Liver (tissue), 9 donors: Measurements from ENCODE around the gene CPLANE2. TPM values are rescaled to one million over a fixed set of nuclear protein-coding genes. Genes with fewer than 3 reads are reported as not detected.

Source experiments
- DNase-seq: peaks from one replicate; pipeline ENCODE4 v3.0.0-alpha.2; 2017; ENCODE audit warnings: low spot score
- H3K27ac ChIP-seq, 2 donors: one replicate each; pipeline ENCODE4 v1.7.0; 2013; ENCODE audit warnings: inconsistent platforms in 2 of 2, low read length in 2 of 2, control low read depth in 1 of 2, low read depth in 1 of 2, mild to moderate bottlenecking in 1 of 2
- H3K27me3 ChIP-seq, 4 donors: one replicate each; pipeline versions ENCODE4 v1.6.1 to v1.7.0; 2013; ENCODE audit warnings: low read length in 3 of 4, inconsistent platforms in 1 of 4, mild to moderate bottlenecking in 1 of 4, moderate library complexity in 1 of 4; ENCODE audit not compliant: control insufficient read depth in 4 of 4, insufficient read depth in 4 of 4
- H3K36me3 ChIP-seq, 4 donors: one replicate each; pipeline versions ENCODE4 v1.6.1 to v1.7.0; 2013; ENCODE audit warnings: low read length in 3 of 4, mild to moderate bottlenecking in 3 of 4, low read depth in 1 of 4, moderate library complexity in 1 of 4; ENCODE audit not compliant: control insufficient read depth in 4 of 4, insufficient read depth in 3 of 4
- H3K4me1 ChIP-seq, 4 donors: one replicate each; pipeline versions ENCODE4 v1.6.1 to v1.7.0; 2013; ENCODE audit warnings: low read length in 3 of 4, mild to moderate bottlenecking in 3 of 4, moderate library complexity in 1 of 4; ENCODE audit not compliant: control insufficient read depth in 4 of 4, insufficient read depth in 4 of 4
- H3K4me3 ChIP-seq, 3 donors: one replicate each; pipeline versions ENCODE4 v1.6.1 to v1.7.0; 2013; ENCODE audit warnings: low read length in 3 of 3, control low read depth in 1 of 3, low read depth in 1 of 3, mild to moderate bottlenecking in 1 of 3
- H3K9ac ChIP-seq, 2 donors: one replicate each; pipeline ENCODE4 v1.7.0; 2013; ENCODE audit warnings: low read length in 2 of 2, mild to moderate bottlenecking in 2 of 2, moderate library complexity in 2 of 2, control low read depth in 1 of 2, low read depth in 1 of 2
- H3K9me3 ChIP-seq, 4 donors: one replicate each; pipeline versions ENCODE4 v1.6.1 to v1.7.0; 2013; ENCODE audit warnings: low read length in 3 of 4; ENCODE audit not compliant: control insufficient read depth in 4 of 4
- EGR1 ChIP-seq, 2 donors: IDR thresholded peaks; 2 replicates each; pipeline ENCODE4 v1.6.1; 2016 to 2018; ENCODE audit warnings: antibody characterized with exemption in 2 of 2, low read depth in 2 of 2
- FOXA1 ChIP-seq: IDR thresholded peaks from 2 replicates; pipeline ENCODE4 v1.6.1; 2016; ENCODE audit warnings: antibody characterized with exemption
- FOXA2 ChIP-seq: IDR thresholded peaks from 2 replicates; pipeline ENCODE4 v1.6.1; 2016; ENCODE audit warnings: antibody characterized with exemption
- GABPA ChIP-seq, 2 donors: IDR thresholded peaks in 1 of 2; conservative IDR thresholded peaks in 1 of 2; 2 replicates each; pipeline ENCODE4 v1.6.1; 2016; ENCODE audit warnings: antibody characterized with exemption in 2 of 2, mild to moderate bottlenecking in 1 of 2, moderate library complexity in 1 of 2
- HNF4A ChIP-seq, 2 donors: conservative IDR thresholded peaks; 2 replicates each; pipeline ENCODE4 v1.6.1; 2016; ENCODE audit warnings: antibody characterized with exemption in 2 of 2, mild to moderate bottlenecking in 2 of 2
- HNF4G ChIP-seq: IDR thresholded peaks from 2 replicates; pipeline ENCODE4 v1.6.1; 2016; ENCODE audit warnings: antibody characterized with exemption
- JUND ChIP-seq, 2 donors: IDR thresholded peaks; 2 replicates each; pipeline ENCODE4 v1.6.1; 2016; ENCODE audit warnings: antibody characterized with exemption in 2 of 2
- NR2F2 ChIP-seq: IDR thresholded peaks from 2 replicates; pipeline ENCODE4 v1.6.1; 2016; ENCODE audit warnings: antibody characterized with exemption
- RXRA ChIP-seq, 2 donors: IDR thresholded peaks; 2 replicates each; pipeline ENCODE4 v1.6.1; 2017 to 2018; ENCODE audit warnings: antibody characterized with exemption in 2 of 2, mild to moderate bottlenecking in 1 of 2
- SP1 ChIP-seq: IDR thresholded peaks from 2 replicates; pipeline ENCODE4 v1.6.1; 2018; ENCODE audit warnings: antibody characterized with exemption, mild to moderate bottlenecking
- TAF1 ChIP-seq: conservative IDR thresholded peaks from 2 replicates; pipeline ENCODE4 v1.6.1; 2016; ENCODE audit warnings: antibody characterized with exemption, mild to moderate bottlenecking
- YY1 ChIP-seq: IDR thresholded peaks from 2 replicates; pipeline ENCODE4 v1.6.1; 2016; ENCODE audit warnings: antibody characterized with exemption, mild to moderate bottlenecking
- WGBS: extraction: QIAGEN DNeasy Blood & Tissue Kit; methylation state at CpG from one replicate; pipeline ENCODE4 v1.1.7; 2013; 5-methylcytosine and 5-hydroxymethylcytosine counted together
- polyA plus RNA-seq, 2 donors: library from polyadenylated mRNA; stranded (reverse) in 1 of 2; unstranded in 1 of 2; fragments of 200-250 nt in 1 of 2; fragments of >200 nt in 1 of 2; fragmentation: Nextera tagmentation in 1 of 2; extraction: Ambion mirVana in 1 of 2; gene quantifications; one replicate each; pipeline versions ENCODE4 v1.2.1 to v1.2.3, GENCODE V29; 2013 to 2015
- total RNA-seq, 2 donors: library from RNA; depleted of rRNA; stranded (reverse); fragments of >200 nt; gene quantifications; one replicate each; pipeline ENCODE4 v1.2.3, GENCODE V29; 2014
- TF ChIP-seq, protein P1 (sequence below): IDR thresholded peaks from 2 replicates; pipeline ENCODE4 v1.6.1; 2016; ENCODE audit warnings: antibody characterized with exemption
- TF ChIP-seq, protein P2 (sequence below): IDR thresholded peaks from 2 replicates; pipeline ENCODE4 v1.6.1; 2016; ENCODE audit warnings: antibody characterized with exemption
- TF ChIP-seq, protein P3 (sequence below): IDR thresholded peaks from 2 replicates; pipeline ENCODE4 v1.6.1; 2016; ENCODE audit warnings: antibody characterized with exemption, mild to moderate bottlenecking
- donor health status: healthy.
- donor health status: healthy.
- donor health status: healthy.
- donor health status: healthy.
- donor health status: healthy.

Gene CPLANE2
- total and polyA plus RNA-seq, 4 donors: 0.96 to 2.7 (median 2.5) TPM

DNA sequence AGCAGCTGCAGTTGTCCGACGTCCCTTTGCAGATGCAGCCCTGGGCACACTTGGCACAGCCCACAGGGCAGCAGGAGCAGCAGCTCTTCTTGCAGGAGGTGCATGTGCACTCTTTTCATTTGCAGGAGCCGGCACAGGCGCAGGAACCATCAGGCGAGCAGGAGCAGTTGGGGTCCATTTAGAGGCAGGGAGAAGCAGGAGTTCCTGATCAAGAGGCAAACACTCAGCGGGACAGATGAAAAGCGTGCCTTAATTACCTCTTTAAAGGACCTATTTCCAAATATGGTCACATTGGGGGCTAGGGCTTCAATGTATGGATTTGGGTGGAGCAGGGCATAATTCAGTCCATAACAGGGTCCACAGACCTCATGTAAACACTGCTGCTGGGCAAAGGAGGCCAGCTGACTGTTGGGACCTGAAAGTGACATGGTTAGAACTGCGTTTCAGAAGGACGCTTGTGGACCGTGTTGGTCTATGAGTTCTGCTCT lies 4.3 kb upstream of the CPLANE2 start:
- H3K27me3 ChIP-seq: no peaks in the 10 kb centered on the region
- 88% methylated on average over 10 of the region's 10 CpGs for WGBS
- no peak for DNase-seq
- H3K9ac ChIP-seq: no peak overlapping the region
- no peak overlapping the region for H3K4me3 ChIP-seq
- no peaks in the 10 kb centered on the region for H3K9me3 ChIP-seq
- no peaks in the 10 kb centered on the region for H3K36me3 ChIP-seq
- no peak overlapping the region for H3K27ac ChIP-seq
- no peak for TF ChIP-seq FOXA2
- TF ChIP-seq, protein P1, sequence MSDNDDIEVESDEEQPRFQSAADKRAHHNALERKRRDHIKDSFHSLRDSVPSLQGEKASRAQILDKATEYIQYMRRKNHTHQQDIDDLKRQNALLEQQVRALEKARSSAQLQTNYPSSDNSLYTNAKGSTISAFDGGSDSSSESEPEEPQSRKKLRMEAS: no peak
- TF ChIP-seq SP1: no peak
- TF ChIP-seq JUND (IDR thresholded peaks at IDR 0.05): no peak
- TF ChIP-seq HNF4G: no peak
- TF ChIP-seq EGR1 (IDR thresholded peaks at IDR 0.05; ENCODE audit: low read depth in 2 of 2): no peak
- TF ChIP-seq RXRA (IDR thresholded peaks at IDR 0.05): no peak
- no peak for TF ChIP-seq GABPA (IDR thresholded peaks at IDR 0.05 in 1 of 2, conservative IDR thresholded peaks at IDR 0.05 in 1 of 2)
- TF ChIP-seq, protein P2, sequence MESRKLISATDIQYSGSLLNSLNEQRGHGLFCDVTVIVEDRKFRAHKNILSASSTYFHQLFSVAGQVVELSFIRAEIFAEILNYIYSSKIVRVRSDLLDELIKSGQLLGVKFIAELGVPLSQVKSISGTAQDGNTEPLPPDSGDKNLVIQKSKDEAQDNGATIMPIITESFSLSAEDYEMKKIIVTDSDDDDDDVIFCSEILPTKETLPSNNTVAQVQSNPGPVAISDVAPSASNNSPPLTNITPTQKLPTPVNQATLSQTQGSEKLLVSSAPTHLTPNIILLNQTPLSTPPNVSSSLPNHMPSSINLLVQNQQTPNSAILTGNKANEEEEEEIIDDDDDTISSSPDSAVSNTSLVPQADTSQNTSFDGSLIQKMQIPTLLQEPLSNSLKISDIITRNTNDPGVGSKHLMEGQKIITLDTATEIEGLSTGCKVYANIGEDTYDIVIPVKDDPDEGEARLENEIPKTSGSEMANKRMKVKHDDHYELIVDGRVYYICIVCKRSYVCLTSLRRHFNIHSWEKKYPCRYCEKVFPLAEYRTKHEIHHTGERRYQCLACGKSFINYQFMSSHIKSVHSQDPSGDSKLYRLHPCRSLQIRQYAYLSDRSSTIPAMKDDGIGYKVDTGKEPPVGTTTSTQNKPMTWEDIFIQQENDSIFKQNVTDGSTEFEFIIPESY: no peak
- no peak for TF ChIP-seq NR2F2
- no peak for TF ChIP-seq HNF4A (conservative IDR thresholded peaks at IDR 0.05)
- H3K4me1 ChIP-seq: peaks cover 1 to 14% (median 10%) of the 10 kb centered on the region in 4 donors

DNA sequence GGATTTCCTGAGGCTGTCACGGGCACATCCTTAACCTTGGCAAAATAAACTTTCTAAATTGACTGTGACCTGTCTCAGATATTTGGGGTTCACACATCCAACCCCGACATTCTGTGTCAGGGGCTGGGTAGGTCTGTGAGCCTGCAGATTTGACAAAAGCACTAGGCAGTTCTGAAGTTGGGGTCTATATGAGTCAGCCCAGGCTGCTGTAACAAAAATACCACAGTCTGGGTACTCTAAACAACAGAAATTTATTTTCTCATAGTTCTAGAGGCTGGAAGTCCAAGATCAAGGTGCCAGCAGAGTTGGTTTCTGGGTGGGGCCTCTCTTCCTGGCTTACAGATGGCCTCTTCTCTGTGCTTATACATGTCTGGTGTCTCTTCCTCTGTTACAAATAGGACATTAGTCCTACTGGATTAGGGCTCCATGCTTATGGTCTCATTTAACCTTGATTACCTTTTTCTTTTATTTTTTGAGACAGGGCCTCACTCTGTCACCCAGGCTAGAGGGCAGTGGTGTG lies 3.0 kb upstream of the CPLANE2 start:
- H3K27me3 ChIP-seq: no peaks in the 10 kb centered on the region
- 90% methylated on average over 2 of the region's 2 CpGs for WGBS
- no peak overlapping the region for H3K4me3 ChIP-seq
- TF ChIP-seq EGR1 (IDR thresholded peaks at IDR 0.05; ENCODE audit: low read depth in 2 of 2) (no peak), YY1 (no peak), RXRA (IDR thresholded peaks at IDR 0.05) (no peak), TAF1 (no peak), SP1 (no peak), HNF4G (no peak), FOXA2 (no peak), FOXA1 (no peak), NR2F2 (no peak)
- TF ChIP-seq, protein P3, sequence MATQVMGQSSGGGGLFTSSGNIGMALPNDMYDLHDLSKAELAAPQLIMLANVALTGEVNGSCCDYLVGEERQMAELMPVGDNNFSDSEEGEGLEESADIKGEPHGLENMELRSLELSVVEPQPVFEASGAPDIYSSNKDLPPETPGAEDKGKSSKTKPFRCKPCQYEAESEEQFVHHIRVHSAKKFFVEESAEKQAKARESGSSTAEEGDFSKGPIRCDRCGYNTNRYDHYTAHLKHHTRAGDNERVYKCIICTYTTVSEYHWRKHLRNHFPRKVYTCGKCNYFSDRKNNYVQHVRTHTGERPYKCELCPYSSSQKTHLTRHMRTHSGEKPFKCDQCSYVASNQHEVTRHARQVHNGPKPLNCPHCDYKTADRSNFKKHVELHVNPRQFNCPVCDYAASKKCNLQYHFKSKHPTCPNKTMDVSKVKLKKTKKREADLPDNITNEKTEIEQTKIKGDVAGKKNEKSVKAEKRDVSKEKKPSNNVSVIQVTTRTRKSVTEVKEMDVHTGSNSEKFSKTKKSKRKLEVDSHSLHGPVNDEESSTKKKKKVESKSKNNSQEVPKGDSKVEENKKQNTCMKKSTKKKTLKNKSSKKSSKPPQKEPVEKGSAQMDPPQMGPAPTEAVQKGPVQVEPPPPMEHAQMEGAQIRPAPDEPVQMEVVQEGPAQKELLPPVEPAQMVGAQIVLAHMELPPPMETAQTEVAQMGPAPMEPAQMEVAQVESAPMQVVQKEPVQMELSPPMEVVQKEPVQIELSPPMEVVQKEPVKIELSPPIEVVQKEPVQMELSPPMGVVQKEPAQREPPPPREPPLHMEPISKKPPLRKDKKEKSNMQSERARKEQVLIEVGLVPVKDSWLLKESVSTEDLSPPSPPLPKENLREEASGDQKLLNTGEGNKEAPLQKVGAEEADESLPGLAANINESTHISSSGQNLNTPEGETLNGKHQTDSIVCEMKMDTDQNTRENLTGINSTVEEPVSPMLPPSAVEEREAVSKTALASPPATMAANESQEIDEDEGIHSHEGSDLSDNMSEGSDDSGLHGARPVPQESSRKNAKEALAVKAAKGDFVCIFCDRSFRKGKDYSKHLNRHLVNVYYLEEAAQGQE: no peak
- no peaks in the 10 kb centered on the region for H3K36me3 ChIP-seq
- no peaks in the 10 kb centered on the region for H3K9me3 ChIP-seq
- no peak for DNase-seq
- H3K9ac ChIP-seq: no peak overlapping the region
- no peak overlapping the region for H3K27ac ChIP-seq
- peaks cover 1 to 17% (median 12%) of the 10 kb centered on the region in 4 donors for H3K4me1 ChIP-seq
